OCI-LY1 (cell line): ENCODE measurements around the gene ZFC3H1.

Experiments
- CTCF ChIP-seq: fragments of 200-600 bp; sonication (generic), shearing (Covaris generic); IDR thresholded peaks from 2 replicates; pipeline ENCODE4 v1.5.1; 2017; ENCODE audit warnings: mild to moderate bottlenecking, antibody characterized with exemption, low read length, moderate library complexity, mixed read lengths
- EZH2 ChIP-seq: fragments of 200-600 bp; sonication (generic), shearing (Covaris generic); IDR thresholded peaks from 2 replicates; pipeline ENCODE4 v1.8.0; 2017; ENCODE audit warnings: borderline replicate concordance, mixed run types, mild to moderate bottlenecking, antibody characterized with exemption, low read length, moderate library complexity, mixed read lengths

- TF ChIP-seq CTCF, result no peak
- no peak for TF ChIP-seq EZH2
These were observed 18.8 kb upstream of the ZFC3H1 start for GRCh38 chr12:71682466-71682865.
